ENCODE results near the gene PDSS2. TPM values are rescaled to one million over a fixed set of nuclear protein-coding genes. Genes with fewer than 3 reads are reported as not detected.
A peak's percentile ranks its signal among the peaks of the same experiment; 100 is the strongest.
"Not testable (repeated sequence)": the region's sequence is repeated elsewhere in the genome, so short reads cannot be mapped to it uniquely, and the experiment has no call there.

Gene PDSS2
- total RNA-seq, 1 donor from 2014 or later, result 12.4 TPM

GRCh38 chr6:107173779-107174178, 285.6 kb downstream of the PDSS2 start:
- no peak for TF ChIP-seq CTCF (IDR thresholded peaks at IDR 0.05)
- Mint-ChIP-seq H3K27ac (ENCODE audit: unreplicated experiment) (no peak overlapping the region), H3K36me3 (ENCODE audit: unreplicated experiment) (peaks cover 2% of the 10 kb centered on the region), H3K4me3 (ENCODE audit: unreplicated experiment) (no peak overlapping the region), H3K4me1 (ENCODE audit: unreplicated experiment) (no peaks in the 10 kb centered on the region), H3K9me3 (ENCODE audit: unreplicated experiment) (peaks cover 5% of the 10 kb centered on the region), H3K27me3 (ENCODE audit: unreplicated experiment) (no peaks in the 10 kb centered on the region)
- DNase-seq (ENCODE audit: extremely low spot score, unreplicated experiment), result peak; percentile 5

- Mint-ChIP-seq H3K4me1 (ENCODE audit: unreplicated experiment) (no peaks in the 10 kb centered on the region), H3K36me3 (ENCODE audit: unreplicated experiment) (peaks cover 2% of the 10 kb centered on the region)
Observed at GRCh38 chr6:107171513-107171912, 287.9 kb downstream of the PDSS2 start.

GRCh38 chr6:107164299-107164698, 295.1 kb downstream of the PDSS2 start:
- not testable (repeated sequence) for H3K27ac Mint-ChIP-seq (ENCODE audit: unreplicated experiment); DNase-seq (ENCODE audit: extremely low spot score, unreplicated experiment); H3K4me3 Mint-ChIP-seq (ENCODE audit: unreplicated experiment); H3K9me3 Mint-ChIP-seq (ENCODE audit: unreplicated experiment); H3K27me3 Mint-ChIP-seq (ENCODE audit: unreplicated experiment); H3K4me1 Mint-ChIP-seq (ENCODE audit: unreplicated experiment); H3K36me3 Mint-ChIP-seq (ENCODE audit: unreplicated experiment)

More at GRCh38 chr6:107171513-107171912, 287.9 kb downstream of the PDSS2 start:
- DNase-seq (ENCODE audit: extremely low spot score, unreplicated experiment), result peak; percentile 7
- no peak for TF ChIP-seq CTCF (IDR thresholded peaks at IDR 0.05)
- H3K9me3 Mint-ChIP-seq (ENCODE audit: unreplicated experiment), result peaks cover 5% of the 10 kb centered on the region
- no peak overlapping the region for H3K4me3 Mint-ChIP-seq (ENCODE audit: unreplicated experiment)
- H3K27ac Mint-ChIP-seq (ENCODE audit: unreplicated experiment), result no peak overlapping the region
- H3K27me3 Mint-ChIP-seq (ENCODE audit: unreplicated experiment), result no peaks in the 10 kb centered on the region

GRCh38 chr6:107161521-107161920, 297.8 kb downstream of the PDSS2 start:
- Mint-ChIP-seq H3K9me3 (ENCODE audit: unreplicated experiment) (no peaks in the 10 kb centered on the region), H3K4me1 (ENCODE audit: unreplicated experiment) (no peaks in the 10 kb centered on the region), H3K27me3 (ENCODE audit: unreplicated experiment) (no peaks in the 10 kb centered on the region), H3K27ac (ENCODE audit: unreplicated experiment) (no peak overlapping the region), H3K4me3 (ENCODE audit: unreplicated experiment) (no peak overlapping the region), H3K36me3 (ENCODE audit: unreplicated experiment) (no peaks in the 10 kb centered on the region)
- no peak for DNase-seq (ENCODE audit: extremely low spot score, unreplicated experiment)
- no peak for TF ChIP-seq CTCF (IDR thresholded peaks at IDR 0.05)

- H3K4me3 Mint-ChIP-seq (ENCODE audit: unreplicated experiment), result no peak overlapping the region
- TF ChIP-seq CTCF (IDR thresholded peaks at IDR 0.05), result no peak
- H3K9me3 Mint-ChIP-seq (ENCODE audit: unreplicated experiment), result no peaks in the 10 kb centered on the region
- no peaks in the 10 kb centered on the region for H3K27me3 Mint-ChIP-seq (ENCODE audit: unreplicated experiment)
- no peaks in the 10 kb centered on the region for H3K36me3 Mint-ChIP-seq (ENCODE audit: unreplicated experiment)
- DNase-seq (ENCODE audit: extremely low spot score, unreplicated experiment), result no peak
- H3K4me1 Mint-ChIP-seq (ENCODE audit: unreplicated experiment), result no peaks in the 10 kb centered on the region
- no peak overlapping the region for H3K27ac Mint-ChIP-seq (ENCODE audit: unreplicated experiment)
Observed at GRCh38 chr6:107156617-107157016, 302.7 kb downstream of the PDSS2 start.

GRCh38 chr6:107154801-107155160, 304.6 kb downstream of the PDSS2 start:
- H3K4me3 Mint-ChIP-seq (ENCODE audit: unreplicated experiment), result no peak overlapping the region

More at GRCh38 chr6:107154801-107155160, 304.6 kb downstream of the PDSS2 start:
- no peaks in the 10 kb centered on the region for H3K9me3 Mint-ChIP-seq (ENCODE audit: unreplicated experiment)
- H3K27me3 Mint-ChIP-seq (ENCODE audit: unreplicated experiment), result no peaks in the 10 kb centered on the region
- H3K4me1 Mint-ChIP-seq (ENCODE audit: unreplicated experiment), result no peaks in the 10 kb centered on the region
- no peak for TF ChIP-seq CTCF (IDR thresholded peaks at IDR 0.05)
- DNase-seq (ENCODE audit: extremely low spot score, unreplicated experiment), result no peak
- H3K27ac Mint-ChIP-seq (ENCODE audit: unreplicated experiment), result no peak overlapping the region
- no peaks in the 10 kb centered on the region for H3K36me3 Mint-ChIP-seq (ENCODE audit: unreplicated experiment)

All from osteocyte (in vitro differentiated cells).